ENCODE data around the gene HS3ST5. TPM values are rescaled to one million over a fixed set of nuclear protein-coding genes. Genes with fewer than 3 reads are reported as not detected.

HS3ST5 gene
- total and polyA plus RNA-seq, 4 donors: not detected

- no peaks in the 10 kb centered on the region for H3K27me3 ChIP-seq (ENCODE audit: control insufficient read depth in 4 of 4, insufficient read depth in 4 of 4, low read length in 3 of 4)
- WGBS: 98% methylated on average over 1 of the region's 1 CpG
- H3K36me3 ChIP-seq (ENCODE audit: control insufficient read depth in 4 of 4, insufficient read depth in 3 of 4, low read depth in 1 of 4, low read length in 3 of 4): no peaks in the 10 kb centered on the region
- no peaks in the 10 kb centered on the region for H3K4me1 ChIP-seq (ENCODE audit: control insufficient read depth in 4 of 4, insufficient read depth in 4 of 4, low read length in 3 of 4)
- no peak for DNase-seq (ENCODE audit: low spot score)
- no peaks in the 10 kb centered on the region for H3K9me3 ChIP-seq (ENCODE audit: control insufficient read depth in 4 of 4, low read length in 3 of 4)
- H3K27ac ChIP-seq (ENCODE audit: low read depth in 1 of 2, low read length in 2 of 2): no peak overlapping the region
- H3K9ac ChIP-seq (ENCODE audit: low read depth in 1 of 2, low read length in 2 of 2): no peak overlapping the region
- no peak for TF ChIP-seq YY1 (IDR thresholded peaks at IDR 0.05)
- TF ChIP-seq FOXA2 (IDR thresholded peaks at IDR 0.05): no peak
- TF ChIP-seq, protein P1, sequence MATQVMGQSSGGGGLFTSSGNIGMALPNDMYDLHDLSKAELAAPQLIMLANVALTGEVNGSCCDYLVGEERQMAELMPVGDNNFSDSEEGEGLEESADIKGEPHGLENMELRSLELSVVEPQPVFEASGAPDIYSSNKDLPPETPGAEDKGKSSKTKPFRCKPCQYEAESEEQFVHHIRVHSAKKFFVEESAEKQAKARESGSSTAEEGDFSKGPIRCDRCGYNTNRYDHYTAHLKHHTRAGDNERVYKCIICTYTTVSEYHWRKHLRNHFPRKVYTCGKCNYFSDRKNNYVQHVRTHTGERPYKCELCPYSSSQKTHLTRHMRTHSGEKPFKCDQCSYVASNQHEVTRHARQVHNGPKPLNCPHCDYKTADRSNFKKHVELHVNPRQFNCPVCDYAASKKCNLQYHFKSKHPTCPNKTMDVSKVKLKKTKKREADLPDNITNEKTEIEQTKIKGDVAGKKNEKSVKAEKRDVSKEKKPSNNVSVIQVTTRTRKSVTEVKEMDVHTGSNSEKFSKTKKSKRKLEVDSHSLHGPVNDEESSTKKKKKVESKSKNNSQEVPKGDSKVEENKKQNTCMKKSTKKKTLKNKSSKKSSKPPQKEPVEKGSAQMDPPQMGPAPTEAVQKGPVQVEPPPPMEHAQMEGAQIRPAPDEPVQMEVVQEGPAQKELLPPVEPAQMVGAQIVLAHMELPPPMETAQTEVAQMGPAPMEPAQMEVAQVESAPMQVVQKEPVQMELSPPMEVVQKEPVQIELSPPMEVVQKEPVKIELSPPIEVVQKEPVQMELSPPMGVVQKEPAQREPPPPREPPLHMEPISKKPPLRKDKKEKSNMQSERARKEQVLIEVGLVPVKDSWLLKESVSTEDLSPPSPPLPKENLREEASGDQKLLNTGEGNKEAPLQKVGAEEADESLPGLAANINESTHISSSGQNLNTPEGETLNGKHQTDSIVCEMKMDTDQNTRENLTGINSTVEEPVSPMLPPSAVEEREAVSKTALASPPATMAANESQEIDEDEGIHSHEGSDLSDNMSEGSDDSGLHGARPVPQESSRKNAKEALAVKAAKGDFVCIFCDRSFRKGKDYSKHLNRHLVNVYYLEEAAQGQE (IDR thresholded peaks at IDR 0.05): no peak
- no peak for TF ChIP-seq NR2F2 (IDR thresholded peaks at IDR 0.05)
- no peak overlapping the region for H3K4me3 ChIP-seq (ENCODE audit: low read depth in 1 of 3, low read length in 3 of 3)
Measured at GRCh38 chr6:114382406-114382805, 39.6 kb upstream of the HS3ST5 start.

GRCh38 chr6:114377881-114378280 lies 35.1 kb upstream of the HS3ST5 start:
- Histone ChIP-seq H3K27me3 (ENCODE audit: control insufficient read depth in 4 of 4, insufficient read depth in 4 of 4, low read length in 3 of 4) (no peaks in the 10 kb centered on the region), H3K9me3 (ENCODE audit: control insufficient read depth in 4 of 4, low read length in 3 of 4) (no peaks in the 10 kb centered on the region), H3K36me3 (ENCODE audit: control insufficient read depth in 4 of 4, insufficient read depth in 3 of 4, low read depth in 1 of 4, low read length in 3 of 4) (no peaks in the 10 kb centered on the region), H3K9ac (ENCODE audit: low read depth in 1 of 2, low read length in 2 of 2) (no peak overlapping the region), H3K4me1 (ENCODE audit: control insufficient read depth in 4 of 4, insufficient read depth in 4 of 4, low read length in 3 of 4) (peaks cover 0 to 2% (median 0%) of the 10 kb centered on the region in 4 donors), H3K4me3 (ENCODE audit: low read depth in 1 of 3, low read length in 3 of 3) (no peak overlapping the region), H3K27ac (ENCODE audit: low read depth in 1 of 2, low read length in 2 of 2) (no peak overlapping the region)
- no peak for DNase-seq (ENCODE audit: low spot score)
- TF ChIP-seq RXRA (IDR thresholded peaks at IDR 0.05) (no peak), ATF3 (IDR thresholded peaks at IDR 0.05) (no peak), EGR1 (IDR thresholded peaks at IDR 0.05; ENCODE audit: low read depth in 2 of 2) (no peak), SP1 (IDR thresholded peaks at IDR 0.05) (no peak), RAD21 (IDR thresholded peaks at IDR 0.05) (no peak), FOXA2 (IDR thresholded peaks at IDR 0.05) (no peak)
- WGBS: 95% methylated on average over 3 of the region's 3 CpGs

GRCh38 chr6:114376611-114377175 lies 33.9 kb upstream of the HS3ST5 start:
- Histone ChIP-seq H3K9ac (ENCODE audit: low read depth in 1 of 2, low read length in 2 of 2) (no peak overlapping the region), H3K27ac (ENCODE audit: low read depth in 1 of 2, low read length in 2 of 2) (no peak overlapping the region), H3K27me3 (ENCODE audit: control insufficient read depth in 4 of 4, insufficient read depth in 4 of 4, low read length in 3 of 4) (no peaks in the 10 kb centered on the region), H3K9me3 (ENCODE audit: control insufficient read depth in 4 of 4, low read length in 3 of 4) (no peaks in the 10 kb centered on the region), H3K4me1 (ENCODE audit: control insufficient read depth in 4 of 4, insufficient read depth in 4 of 4, low read length in 3 of 4) (peaks cover 0 to 2% (median 0%) of the 10 kb centered on the region in 4 donors), H3K4me3 (ENCODE audit: low read depth in 1 of 3, low read length in 3 of 3) (no peak overlapping the region), H3K36me3 (ENCODE audit: control insufficient read depth in 4 of 4, insufficient read depth in 3 of 4, low read depth in 1 of 4, low read length in 3 of 4) (no peaks in the 10 kb centered on the region)
- no peak for DNase-seq (ENCODE audit: low spot score)
- TF ChIP-seq HNF4A (conservative IDR thresholded peaks at IDR 0.05): peak; percentile 12 to 26
- TF ChIP-seq RXRA (IDR thresholded peaks at IDR 0.05): no peak
- 19% methylated on average over 2 of the region's 2 CpGs for WGBS
